GM18873 (cell line): ENCODE results near the gene C12orf42.
A peak's percentile ranks its signal among the peaks of the same experiment; 100 is the strongest.
"Not testable (repeated sequence)": the region's sequence is repeated elsewhere in the genome, so short reads cannot be mapped to it uniquely, and the experiment has no call there.

Experiments
- ATAC-seq: cut with Tn5 transposase; IDR thresholded peaks from one replicate; pipeline ENCODE4 v1.9.1; 2021; ENCODE audit warnings: mild to moderate bottlenecking, moderate library complexity, moderate number of reproducible peaks; ENCODE audit not compliant: unreplicated experiment, low FRiP score

The C12orf42 gene

DNA sequence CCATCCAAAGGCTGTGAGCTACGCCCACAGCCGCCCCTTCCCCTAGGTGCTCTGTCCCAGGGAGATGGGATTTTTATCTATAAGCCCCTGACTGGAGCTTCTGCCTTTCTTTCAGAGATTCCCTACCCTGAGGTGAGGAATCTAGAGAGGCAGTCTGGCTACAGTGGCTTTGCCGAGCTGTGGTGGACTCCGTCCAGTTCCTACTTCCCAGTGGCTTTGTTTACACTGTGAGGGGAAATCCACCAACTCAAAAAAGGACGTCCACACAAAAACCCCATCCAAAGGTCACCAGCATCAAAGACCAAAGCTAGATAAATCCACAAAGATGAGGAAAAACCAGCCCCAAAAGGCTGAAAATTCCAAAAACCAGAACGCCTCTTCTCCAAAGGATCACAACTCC, 70.1 kb downstream of the C12orf42 start:
- not testable (repeated sequence) for ATAC-seq

DNA sequence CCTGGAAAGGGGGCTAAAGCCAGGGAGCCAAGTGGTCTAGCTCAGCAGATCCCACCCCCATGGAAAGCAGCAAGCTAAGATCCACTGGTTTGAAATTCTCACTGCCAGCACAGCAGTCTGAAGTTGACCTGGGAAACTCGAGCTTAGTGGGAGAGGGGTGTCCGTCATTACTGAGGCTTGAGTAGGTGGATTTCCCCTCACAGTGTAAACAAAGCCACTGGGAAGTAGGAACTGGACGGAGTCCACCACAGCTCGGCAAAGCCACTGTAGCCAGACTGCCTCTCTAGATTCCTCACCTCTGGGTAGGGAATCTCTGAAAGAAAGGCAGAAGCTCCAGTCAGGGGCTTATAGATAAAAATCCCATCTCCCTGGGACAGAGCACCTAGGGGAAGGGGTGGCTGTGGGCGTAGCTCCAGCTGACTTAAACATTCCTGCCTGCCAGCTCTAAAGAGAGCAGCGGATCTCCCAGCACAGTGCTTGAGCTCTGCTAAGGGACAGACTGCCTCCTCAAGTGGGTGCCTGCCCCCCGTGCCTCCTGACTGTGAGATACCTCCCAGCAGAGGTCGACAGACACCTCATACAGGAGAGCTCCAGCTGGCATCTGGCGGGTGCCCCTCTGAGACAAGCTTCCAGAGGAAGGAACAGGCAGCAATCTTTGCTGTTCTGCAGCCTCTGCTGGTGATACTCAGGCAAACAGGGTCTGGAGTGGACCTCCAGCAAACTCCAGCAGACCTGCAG, 70.8 kb downstream of the C12orf42 start:
- ATAC-seq = not testable (repeated sequence)

DNA sequence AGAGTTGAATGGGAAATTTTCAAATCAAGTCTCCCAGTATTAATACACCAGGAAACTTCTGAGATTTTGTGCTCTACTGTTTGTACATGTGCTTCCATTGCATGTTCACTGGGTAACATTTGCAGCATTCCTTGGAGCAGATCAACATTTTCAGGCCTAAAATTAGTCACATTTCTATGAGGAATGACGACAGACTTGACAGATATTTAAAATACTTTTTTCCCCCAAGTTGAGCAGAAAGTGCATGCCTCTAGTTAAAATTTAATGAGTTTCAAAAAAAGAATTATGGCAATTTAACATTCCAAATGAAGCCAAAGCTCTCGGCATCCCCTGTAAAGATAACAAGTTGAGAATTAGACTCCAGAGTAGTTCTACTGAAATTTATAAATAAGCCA, 72.3 kb downstream of the C12orf42 start:
- no peak for ATAC-seq

DNA sequence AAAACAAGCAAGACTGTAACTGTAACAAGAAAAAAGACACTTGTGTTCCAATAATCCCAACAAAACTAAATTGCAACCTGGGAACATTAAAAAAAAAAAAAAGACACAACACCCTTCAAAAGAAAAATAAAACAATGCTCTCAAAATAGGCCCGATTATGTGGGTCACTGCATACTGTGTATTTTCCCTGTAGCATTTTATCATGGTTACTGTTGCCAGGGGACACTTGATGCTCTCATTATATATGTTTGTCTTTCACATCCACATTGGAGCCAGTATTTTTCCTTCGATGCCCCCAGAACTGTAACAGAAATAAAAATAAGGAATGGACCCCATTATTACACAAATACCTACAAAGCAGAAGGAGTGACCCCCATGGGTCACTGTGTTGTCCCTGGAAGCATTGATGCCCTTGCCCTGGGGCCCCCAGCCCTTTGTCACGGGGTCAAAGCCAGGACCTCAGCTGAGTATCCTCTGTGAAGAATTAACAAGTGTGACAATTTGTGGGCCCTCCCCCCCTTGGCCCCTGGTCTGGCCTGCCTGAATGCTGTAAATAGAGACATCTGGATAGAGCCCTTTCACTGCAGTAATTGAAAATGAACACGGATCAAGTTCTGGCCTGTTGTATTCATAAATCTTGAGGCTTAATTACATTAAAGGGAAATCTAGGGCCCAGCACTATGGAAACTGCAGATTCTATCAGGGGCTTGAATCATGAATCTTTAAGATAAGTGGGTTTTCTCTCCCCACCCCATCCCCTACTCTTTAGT, 72.8 kb downstream of the C12orf42 start:
- no peak for ATAC-seq

DNA sequence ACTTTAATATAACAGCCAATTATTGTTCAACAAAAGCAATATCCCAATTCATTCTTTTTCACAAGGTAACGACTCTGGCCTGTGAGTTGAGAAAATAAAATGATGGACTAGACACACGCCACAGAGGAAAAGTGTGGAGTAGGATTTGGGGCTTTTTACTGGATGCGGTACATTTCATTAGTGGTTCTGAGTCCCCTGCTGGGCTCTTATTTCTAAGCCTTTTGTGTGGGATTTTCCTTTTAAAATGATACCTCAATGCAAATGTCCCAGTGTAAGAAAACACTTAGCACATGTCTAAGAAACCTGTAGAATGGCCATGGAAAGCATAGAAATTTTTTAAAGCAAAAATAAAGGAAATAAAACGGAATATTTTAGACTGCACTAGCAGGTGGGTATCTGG, 73.4 kb downstream of the C12orf42 start:
- no peak for ATAC-seq

DNA sequence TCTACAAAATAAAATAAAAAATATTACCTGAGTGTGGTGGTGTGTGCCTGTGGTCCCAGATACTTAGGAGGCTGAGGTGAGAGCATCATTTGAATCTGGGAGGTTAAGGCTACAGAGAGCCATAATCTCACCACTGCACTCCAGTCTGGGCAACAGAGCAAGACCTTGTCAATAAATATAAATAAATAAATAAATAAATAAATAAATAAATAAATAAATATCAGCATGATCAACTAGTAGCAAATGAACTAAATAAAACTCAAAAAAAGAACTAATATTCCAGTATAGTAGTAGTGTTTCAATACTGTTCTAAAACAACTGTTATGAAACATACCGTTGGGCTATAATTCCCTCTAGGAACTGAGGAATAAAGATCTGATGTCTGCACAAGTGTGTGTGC, 74.4 kb downstream of the C12orf42 start:
- no peak for ATAC-seq

DNA sequence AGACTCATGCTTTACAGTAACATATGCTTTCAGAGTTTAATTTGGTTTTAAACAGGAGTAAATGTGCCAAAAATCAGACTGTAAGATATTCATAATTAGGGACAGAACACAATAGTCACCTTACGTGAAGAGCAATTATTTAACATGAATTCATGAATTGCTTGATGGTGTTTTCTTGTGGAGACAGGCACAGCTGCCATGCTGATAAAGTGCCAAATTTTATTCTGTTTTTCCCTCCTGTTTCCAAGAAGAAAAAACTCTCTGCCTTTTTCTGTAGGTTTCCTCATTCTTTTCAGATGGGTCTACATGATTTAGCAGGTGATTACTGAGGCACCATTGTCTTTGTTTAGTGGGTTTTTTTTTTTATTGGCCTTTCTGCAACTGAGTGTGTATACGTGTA, 80.1 kb downstream of the C12orf42 start:
- no peak for ATAC-seq

DNA sequence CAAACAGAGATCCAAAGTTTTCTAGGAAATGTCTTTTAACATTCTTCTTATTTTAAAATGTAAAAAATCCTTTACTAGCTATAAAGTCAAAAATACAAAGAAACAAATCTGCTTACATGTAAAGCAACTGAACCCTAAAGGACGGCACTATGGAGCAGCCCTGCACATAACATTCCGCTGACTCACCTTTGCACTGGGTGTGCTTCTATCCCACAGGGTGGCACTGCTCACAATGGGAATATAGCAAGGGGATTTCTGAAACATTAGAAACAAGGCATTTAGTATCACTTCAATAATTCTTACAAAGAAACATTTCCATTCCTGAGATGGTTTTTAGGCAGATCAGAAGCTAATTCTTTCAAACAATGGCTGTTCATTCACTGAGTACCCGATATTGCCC, 94.3 kb downstream of the C12orf42 start:
- no peak for ATAC-seq

DNA sequence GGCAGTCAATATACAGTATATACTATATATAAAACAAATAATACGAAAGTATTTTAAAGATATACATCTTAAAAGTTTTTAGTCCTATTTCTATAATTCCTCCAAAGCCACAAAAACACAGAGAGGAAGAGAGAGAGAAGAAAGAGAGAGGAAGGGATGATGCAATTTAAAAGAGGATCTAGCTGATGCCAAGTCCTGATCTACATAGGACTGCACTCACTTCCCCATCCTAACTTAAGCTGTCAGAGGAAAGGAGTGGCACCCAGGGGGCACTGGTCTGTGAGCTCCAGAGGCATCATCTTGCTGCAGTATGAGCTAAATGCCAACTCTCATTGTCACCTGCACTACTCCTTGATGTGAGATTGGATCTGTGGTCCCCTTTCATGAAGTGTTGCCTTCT, 95.8 kb downstream of the C12orf42 start:
- ATAC-seq = no peak

DNA sequence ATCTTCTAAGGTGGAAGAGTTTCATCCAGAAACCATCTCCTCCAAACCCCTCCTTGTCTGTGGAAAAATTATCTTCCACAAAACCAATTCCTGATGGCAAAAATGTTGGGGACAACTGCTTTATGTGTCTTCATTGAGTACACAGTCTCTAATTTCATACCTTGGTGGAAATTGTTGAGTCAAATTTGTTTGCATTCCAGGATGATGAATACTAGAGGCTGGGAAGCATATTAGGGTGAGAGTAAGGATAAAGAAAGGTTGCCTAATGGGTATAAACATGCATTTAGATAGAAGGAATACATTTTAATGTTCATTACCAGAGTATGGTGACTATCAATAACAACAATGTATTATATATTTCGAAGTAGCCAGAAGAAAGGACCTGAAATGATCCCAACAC, 98.2 kb downstream of the C12orf42 start:
- no peak for ATAC-seq

DNA sequence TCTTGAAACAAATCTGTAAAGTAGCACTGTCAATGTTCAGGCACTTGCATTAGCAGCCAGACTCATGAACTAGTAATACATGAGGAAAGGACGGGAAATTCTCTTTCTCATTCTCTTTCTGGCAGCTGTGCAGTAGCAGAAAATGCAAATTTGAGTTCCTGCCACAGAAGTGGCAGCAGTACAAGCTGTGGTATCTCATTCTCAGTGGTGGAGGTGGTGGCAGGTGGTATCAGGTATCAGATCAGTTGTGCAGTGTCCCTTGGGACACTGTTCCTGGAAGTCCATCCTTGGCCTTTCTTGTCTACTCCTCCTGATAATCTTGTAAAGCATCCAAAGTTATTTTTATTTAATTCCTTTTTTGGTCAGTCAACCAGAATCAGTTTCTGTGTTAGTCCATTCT, 103.0 kb downstream of the C12orf42 start:
- ATAC-seq = peak; percentile 94

DNA sequence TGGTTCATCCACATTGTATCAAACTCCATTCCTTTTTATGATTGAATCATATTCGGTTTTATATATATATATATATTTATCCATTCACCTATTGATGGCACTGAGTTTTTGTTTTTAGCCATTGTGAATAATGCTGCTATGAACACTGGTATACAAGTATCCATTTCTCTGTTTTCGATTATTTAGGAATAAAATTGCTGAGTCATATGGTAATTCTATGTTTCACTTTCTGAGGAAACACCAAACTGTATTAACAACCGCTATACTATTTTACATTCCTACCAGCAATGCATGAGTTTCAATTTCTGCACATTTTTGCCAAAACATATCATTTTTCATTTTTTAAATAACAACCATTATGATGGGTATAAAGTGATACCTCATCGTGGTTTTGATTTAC, 104.7 kb downstream of the C12orf42 start:
- ATAC-seq = no peak

DNA sequence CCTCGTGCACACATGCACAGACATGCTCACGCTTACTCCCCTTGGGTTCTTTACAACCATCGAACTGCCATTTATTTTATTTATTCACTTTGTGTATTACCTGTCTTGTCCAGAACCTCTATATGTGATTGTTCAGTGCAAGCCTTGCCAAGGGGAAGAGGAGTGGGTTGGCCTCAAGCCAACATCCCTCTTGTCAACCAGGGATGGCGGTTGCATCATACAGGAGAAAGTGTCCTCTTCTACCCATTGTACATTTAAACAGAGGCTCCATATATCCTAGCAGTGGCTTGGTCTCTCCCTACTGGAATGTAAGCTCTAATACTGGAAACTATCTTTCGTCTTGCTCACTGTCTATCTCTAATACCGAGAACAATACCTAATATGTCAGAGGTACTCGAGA, 108.4 kb downstream of the C12orf42 start:
- ATAC-seq = no peak

DNA sequence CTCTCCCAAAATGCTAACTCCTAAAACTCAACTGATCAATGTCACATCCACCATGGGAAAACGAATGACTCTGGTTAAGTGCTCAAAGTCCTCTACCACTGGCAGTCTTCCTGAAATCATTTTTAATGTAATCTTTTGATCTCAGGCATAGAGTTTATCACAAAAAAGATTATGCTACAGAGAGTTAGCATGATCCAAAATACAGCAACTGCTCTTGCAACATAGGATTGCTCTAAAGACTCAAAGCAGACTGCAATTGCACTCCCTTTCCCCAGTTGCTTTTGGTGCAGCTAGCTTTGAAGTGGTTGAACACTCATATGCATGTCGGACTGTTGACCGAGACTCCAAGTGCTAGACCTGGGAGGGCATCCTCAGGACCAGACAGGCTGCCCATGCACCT, 109.3 kb downstream of the C12orf42 start:
- no peak for ATAC-seq

DNA sequence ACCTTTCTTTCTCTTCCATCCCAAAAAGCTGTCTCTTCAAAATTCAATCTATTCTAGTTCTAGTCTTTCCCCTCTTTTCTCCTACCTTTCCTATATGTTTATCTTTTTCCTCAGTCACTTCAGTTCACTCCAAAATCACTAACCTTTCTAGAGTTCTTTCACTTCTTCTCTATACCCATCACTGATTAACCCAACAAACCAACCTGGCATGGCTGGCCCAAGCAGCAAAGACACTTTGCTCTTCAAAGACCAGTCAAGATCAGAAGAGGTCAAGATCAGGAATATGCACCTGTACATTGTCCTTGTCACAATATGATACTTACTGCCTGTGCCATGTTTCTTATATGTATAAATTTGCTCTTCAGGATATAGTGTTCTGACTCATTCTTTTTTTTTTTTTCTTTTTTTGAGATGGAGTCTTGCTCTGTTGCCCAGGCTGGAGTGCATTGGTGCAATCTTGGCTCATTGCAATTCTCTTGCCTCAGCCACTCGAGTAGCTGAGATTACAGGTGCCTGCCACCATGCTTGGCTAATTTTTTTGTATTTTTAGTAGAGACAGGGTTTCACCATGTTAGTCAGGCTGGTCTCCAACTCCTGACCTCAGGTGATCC, 112.9 kb downstream of the C12orf42 start:
- ATAC-seq = no peak

DNA sequence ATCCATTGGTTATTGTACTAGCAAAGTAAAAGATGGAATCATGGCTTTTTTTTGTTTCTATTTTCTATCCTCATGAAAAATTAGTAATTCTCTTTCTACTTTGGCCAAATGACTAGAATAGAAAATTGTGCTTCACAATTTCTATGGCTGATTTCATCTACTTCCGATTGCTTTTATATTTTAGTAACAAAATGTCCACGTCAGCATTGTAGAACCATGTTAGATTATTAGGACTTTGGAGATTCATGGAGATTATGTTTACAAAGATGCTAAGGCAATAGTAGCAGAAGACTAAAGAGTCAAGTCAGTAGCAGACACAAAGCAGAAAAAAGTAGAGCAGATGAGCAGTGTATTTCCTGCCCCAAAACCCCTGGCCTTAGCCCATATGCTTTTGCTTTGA, 113.6 kb downstream of the C12orf42 start:
- ATAC-seq = no peak

DNA sequence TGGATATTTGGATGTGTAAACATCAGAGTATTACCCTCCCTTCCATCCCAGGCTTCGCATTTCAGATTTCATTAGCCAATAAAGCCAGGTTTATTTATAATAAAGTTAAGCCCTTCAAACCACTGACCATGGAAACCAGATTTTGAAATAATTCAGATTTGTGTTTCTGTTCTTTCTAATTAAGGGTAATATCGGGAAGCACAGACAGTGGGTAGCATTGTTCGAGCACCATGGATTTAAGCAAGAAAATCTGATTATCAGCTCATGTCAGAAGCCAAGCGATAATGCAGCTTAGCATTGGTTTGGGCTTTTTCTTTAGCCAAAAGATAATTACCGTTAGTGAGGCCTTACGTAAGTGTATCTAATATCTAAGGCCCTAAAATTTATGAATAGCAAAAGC, 116.1 kb downstream of the C12orf42 start:
- no peak for ATAC-seq

DNA sequence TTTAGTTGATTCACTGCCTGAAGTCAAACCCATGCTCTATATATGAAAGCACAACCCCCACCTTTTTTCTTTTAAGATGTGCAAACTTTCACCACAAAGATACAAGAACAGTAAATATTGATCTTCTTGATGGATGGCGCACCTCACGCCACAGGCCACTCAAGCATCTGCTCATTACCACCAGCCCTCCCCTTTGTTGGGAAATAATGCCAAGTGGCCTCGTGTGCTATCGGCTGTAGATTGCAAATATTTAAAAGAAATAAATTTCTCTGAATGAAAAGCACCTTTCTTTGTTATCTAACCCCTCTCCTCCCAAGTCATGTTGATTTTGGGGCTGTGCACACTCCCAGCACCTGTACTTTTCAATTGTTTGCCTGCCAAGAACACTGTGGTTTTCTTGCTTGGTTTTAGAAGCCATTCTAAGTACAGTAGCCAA, 122.7 kb downstream of the C12orf42 start:
- ATAC-seq = no peak

DNA sequence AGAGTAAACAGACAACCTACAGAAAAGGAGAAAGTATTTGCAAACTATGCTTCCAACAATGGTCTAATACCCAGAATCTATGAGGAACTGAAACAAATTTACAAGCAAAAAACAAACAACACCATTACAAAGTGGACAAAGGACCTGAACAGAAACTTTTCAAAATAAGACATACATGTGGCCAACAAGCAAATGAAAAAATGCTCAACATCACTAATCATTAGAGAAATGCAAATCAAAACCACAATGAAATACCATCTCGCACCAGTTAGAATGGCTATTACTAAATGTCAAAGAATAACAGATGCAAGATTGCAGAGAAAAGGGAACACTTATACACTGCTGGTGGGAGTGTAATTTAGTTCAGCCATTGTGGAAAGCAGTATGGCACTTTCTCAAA, 125.8 kb downstream of the C12orf42 start:
- ATAC-seq = peak; percentile 82

DNA sequence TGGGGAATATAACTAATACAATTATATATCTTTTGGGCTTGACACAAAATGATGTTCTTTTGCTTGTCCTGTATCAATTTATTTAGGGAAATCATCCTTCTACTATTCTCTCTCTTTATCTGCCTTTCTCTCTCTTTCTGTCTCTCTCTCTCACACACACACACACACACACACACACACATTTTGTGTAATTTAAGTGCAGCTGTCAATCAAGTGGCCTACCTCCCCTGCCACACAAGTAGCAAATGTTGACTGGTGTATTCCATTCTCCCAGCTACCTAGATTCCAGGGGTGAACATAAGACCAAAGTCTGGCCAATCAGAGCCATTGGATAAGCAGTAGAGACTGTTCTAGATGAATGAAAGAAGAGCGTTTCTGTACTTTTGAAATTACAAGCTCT, 127.6 kb downstream of the C12orf42 start:
- ATAC-seq = no peak

DNA sequence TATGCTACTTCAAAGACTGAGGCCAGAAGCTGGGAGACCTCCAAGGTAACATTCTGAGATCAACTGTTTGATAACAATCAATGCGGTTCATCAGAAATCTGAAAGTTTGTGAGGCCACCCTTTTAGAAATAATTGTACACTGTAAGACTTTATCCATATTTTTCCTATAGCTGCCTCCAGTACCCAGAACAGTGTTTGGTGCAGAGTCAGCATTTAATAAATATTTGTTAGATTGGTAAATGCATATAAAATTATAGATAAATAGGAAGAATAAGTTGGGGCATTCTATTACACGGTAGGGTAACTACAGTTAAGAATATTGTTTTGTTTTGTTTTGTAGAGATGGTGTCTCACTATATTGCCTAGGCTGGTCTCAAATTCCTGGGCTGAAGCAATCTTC, 141.4 kb downstream of the C12orf42 start:
- no peak for ATAC-seq

DNA sequence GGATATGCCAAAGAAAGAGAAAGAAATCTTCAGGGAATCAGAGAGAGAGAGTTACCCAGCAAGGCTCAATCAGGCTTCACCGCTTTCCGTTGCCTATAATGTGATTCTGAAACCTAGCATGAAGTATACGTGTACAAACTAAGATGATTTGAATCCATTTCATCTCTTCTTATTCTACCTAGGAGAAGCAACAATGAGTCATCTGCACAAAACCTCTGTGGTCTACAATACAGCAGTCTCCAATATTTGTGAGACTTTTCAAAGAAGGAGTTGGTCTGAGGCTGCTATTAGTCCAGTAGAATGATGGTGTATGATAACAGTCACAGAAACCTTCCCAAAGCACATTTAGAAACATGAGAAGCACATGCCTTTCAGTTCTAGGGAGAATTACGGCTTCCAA, 141.9 kb downstream of the C12orf42 start:
- no peak for ATAC-seq
